Sigmoid colon (tissue), 4 donors: Measurements from ENCODE around the gene FAU.

Experiments
- EP300 ChIP-seq, 4 donors: sonication (generic); formaldehyde crosslinking; IDR thresholded peaks; one replicate each; pipeline ENCODE4 v1.6.1; 2017; ENCODE audit warnings: antibody characterized with exemption in 4 of 4
- POLR2A ChIP-seq, 2 donors: fragments of 450-650 bp; IDR thresholded peaks; one replicate each; pipeline ENCODE4 v1.6.1; 2016; ENCODE audit warnings: antibody characterized with exemption in 2 of 2, mild to moderate bottlenecking in 2 of 2, moderate library complexity in 2 of 2
- TF ChIP-seq, protein P1 (sequence below), 4 experiments: fragments of 450-650 bp in 3 of 4; fragments of 200-600 bp in 1 of 4; IDR thresholded peaks; one replicate each; pipeline ENCODE4 v1.5.1; 2016 to 2019; ENCODE audit warnings: antibody characterized with exemption in 4 of 4, mild to moderate bottlenecking in 3 of 4, moderate library complexity in 2 of 4

DNA sequence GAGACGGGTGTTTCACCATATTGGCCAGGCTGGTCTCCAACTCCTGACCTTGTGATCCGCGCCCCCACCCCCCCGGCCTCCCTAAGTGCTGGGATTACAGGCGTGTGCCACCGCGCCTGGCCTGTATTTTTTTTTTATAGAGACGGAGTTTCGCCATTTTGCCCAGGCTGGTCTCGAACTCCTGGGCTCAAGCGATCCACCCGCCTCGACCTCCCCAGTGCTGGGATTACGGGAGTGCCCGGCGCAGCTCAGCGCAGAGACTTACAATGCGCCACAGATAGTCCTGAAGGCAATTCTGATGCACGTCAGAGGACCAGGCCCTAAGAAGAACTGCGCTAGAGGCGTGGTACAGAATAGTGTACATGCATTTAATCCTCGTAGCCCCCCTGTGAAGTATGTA is 26.5 kb downstream of the FAU start:
- TF ChIP-seq, protein P1, sequence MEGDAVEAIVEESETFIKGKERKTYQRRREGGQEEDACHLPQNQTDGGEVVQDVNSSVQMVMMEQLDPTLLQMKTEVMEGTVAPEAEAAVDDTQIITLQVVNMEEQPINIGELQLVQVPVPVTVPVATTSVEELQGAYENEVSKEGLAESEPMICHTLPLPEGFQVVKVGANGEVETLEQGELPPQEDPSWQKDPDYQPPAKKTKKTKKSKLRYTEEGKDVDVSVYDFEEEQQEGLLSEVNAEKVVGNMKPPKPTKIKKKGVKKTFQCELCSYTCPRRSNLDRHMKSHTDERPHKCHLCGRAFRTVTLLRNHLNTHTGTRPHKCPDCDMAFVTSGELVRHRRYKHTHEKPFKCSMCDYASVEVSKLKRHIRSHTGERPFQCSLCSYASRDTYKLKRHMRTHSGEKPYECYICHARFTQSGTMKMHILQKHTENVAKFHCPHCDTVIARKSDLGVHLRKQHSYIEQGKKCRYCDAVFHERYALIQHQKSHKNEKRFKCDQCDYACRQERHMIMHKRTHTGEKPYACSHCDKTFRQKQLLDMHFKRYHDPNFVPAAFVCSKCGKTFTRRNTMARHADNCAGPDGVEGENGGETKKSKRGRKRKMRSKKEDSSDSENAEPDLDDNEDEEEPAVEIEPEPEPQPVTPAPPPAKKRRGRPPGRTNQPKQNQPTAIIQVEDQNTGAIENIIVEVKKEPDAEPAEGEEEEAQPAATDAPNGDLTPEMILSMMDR (IDR thresholded peaks at IDR 0.05), result no peak
- TF ChIP-seq POLR2A (IDR thresholded peaks at IDR 0.05) (no peak), EP300 (IDR thresholded peaks at IDR 0.05) (no peak)
